Femur (tissue), 1 donor: ENCODE data around the gene FGR.
"Not testable (repeated sequence)": the region's sequence is repeated elsewhere in the genome, so short reads cannot be mapped to it uniquely, and the experiment has no call there.

ENCODE experiments used
- DNase-seq: peaks from one replicate; pipeline ENCODE4 v3.0.0-alpha.2; 2017

Gene FGR

DNA sequence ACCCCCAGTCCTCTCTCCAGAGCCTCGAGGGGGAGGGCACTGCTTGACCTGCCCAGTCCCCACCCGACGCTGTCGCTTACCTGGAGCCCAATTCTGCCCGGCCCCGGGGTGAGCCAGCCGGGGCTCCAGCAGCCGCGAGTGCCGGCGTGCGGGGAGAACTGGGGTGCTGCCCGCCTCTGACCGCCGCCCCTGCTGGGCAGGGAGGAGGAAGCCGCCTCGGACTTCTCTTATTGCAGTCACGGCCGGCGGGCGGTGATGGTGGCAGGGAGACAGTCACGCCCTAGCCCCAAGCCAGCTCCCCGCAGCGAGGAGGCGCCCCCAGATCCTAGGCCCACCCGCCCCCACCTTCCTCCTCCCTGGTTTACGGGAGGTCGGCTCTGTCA lies at the start of gene FGR:
Gene FGR (minus strand): TSS at position 201 of the 383 bp plus-strand sequence. CDS start 11,269 bp downstream, outside the sequence.
- DNase-seq: no peak

DNA sequence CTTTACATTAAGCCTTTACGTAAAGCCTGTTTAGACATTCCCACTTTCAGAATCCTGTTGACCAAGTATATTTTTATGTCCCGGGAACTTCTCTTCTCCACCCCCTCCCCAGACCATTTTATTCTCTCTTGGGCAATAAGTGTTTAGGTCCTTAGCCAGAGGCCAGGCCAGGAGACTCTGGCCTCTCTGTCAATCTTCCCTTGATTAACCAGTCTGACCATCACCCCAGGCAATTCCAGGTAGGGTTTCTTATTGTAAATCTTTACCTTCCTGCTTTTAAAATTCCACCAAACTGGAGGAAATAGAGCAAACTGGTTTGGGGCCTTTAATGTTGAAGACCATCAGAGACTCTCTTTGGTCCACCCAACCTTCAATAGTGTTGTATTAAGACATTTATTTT lies 49.2 kb upstream of the FGR start:
- DNase-seq: no peak

DNA sequence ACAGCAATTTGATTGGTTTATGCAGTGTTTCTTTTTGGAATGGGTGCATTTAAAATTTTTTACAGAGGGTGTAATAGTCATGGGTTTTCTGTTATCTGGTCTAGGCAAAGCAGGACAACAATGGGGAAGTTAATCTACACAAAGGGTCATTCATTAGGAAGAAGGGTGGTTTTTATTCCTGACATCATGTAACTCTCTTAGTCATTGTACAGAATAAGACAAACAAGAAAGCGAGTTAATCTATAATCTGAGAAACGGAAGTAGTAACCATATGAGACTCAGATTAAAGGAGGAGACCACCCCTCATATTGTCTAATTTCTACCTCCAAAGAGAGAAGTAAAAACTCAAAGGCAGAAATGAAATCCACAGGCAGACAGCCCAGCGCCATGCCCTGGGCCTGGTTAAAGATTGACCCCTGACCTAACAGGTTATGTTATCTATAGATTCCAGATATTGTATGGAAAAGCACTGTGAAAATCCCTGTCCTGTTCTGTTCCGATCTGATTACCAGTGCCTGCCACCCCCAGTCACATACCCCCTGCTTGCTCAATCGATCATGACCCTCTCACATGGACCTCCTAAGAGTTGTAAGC lies 47.5 kb upstream of the FGR start:
- no peak for DNase-seq

GRCh38 chr1:27681580-27681979 lies 46.6 kb upstream of the FGR start:
- not testable (repeated sequence) for DNase-seq

GRCh38 chr1:27680225-27680791 lies 45.3 kb upstream of the FGR start:
- DNase-seq: not testable (repeated sequence)

DNA sequence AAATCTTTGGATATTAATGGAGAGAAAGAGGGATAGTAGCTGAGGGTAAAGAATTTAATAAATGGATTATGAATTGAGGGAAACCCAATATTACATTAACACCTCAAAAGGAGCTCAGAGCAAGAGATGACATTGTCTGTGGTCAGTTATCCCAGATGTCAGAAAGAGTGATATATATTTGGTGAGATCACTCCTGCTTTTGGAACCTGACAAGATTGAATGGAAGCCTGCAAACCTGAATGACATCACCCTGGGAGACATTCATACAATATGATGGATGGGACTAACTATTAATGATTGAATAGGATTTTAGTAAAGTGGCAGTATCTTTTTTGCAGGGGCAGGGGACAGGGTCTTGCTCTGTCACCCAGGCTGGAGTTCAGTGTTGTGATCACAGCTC lies 43.8 kb upstream of the FGR start:
- no peak for DNase-seq

DNA sequence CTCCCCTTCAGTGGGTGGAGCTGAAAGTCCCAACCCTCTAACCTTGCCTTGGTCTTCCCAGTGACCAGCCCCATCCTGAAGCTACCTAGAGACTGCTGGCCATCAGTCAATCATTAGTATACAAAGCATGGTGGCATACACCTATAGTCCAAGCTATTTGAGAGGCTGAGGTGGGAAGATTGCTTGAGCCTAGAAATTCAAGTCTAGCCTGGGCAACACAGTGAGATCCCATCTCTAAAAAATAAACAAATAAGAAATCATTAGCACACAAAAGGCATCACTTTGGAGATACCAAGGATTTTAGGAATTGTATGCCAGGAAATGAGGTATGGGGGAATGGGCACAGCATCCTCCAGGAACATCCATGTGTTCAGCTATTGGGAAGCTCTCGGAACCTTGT lies 41.4 kb upstream of the FGR start:
- no peak for DNase-seq

DNA sequence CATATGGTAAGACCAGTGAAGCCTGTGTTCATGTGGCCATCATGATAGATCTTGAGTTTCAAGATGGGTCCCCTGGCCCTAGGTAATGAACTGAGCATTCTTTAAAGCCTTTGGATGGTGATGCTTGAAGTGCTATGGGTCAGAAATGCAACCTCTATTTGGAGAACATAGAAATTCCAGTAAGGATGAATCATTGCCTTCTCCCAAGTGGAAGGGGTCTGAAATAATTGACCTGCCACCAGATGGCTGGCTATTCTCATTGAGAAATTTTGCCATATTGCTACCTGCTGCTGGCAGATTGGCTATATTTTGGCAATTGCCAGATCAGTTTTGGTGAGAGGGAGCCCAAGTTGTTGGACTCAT lies 37.7 kb upstream of the FGR start:
- DNase-seq: no peak

- peak; percentile 95 for DNase-seq
Measured at GRCh38 chr1:27671964-27672749, 37.2 kb upstream of the FGR start, which contains the start of gene IFI6. TSS of gene IFI6 (minus strand) at chr1:27672192. CDS start at chr1:27669314, 2,878 bp downstream.

GRCh38 chr1:27669876-27670275 lies 34.9 kb upstream of the FGR start:
- no peak for DNase-seq

DNA sequence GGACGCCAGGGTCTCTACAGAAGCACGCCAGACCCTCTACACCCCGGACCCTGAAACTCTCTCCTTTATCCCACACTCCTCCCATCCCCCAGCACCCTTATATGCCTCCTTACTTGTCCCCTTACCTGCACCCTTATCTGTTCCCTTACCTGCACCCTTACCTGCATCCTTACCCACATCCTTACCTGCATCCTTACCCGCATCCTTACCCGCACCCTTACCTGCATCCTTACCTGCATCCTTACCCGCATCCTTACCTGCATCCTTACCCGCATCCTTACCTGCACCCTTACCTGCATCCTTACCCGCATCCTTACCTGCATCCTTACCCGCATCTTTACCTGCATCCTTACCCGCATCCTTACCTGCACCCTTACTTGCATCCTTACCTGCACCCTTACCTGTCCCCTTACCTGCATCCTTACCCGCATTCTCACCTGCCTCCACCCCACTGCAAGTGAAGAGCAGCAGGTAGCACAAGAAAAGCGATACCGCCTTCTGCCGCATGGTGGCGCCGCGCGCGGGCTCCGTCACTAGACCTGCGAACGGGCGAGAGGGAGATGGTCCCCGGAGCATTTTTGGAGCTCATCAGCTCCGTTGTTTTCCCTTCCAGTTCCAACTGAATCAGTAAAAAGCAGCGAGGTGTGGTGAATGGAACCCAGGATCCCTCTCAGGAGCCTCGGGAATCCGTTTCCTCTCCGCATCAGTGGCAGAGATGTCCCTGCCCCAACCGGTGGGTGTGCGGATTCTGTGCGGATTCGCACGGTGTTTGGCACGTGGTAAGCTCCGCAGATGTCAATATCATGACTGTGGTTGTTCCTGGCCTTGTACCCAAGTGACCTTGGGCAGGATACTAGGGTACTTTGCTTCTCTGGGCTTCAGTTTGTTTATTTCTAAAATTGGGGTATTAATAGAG lies 34.1 kb upstream of the FGR start:
- peak; percentile 85 for DNase-seq

GRCh38 chr1:27668121-27668807 lies 33.3 kb upstream of the FGR start:
- no peak for DNase-seq

DNA sequence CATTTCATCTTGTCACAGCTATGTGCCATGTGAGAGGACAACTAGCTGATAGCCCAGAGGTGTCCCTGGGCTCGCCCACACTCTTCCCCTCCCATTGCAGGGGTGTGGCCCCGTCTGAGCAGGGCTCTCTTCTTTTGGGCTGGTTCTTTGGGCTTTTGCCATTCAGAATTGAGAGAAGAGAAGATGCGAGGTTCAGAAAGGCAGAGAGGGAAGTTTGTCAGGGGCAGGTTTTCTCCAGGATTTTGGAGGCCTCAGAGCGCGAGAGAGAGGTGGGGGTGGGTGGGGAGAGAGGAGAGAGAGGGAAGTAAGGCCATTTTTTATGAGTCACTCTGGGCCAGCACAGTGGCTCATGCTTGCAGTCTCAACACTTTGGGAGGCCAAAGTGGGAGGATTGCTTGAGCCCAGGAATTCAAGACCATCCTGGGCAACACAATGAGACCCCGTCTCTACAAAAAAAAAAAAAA lies 31.8 kb upstream of the FGR start:
- no peak for DNase-seq

- DNase-seq: no peak
Measured at GRCh38 chr1:27666294-27666693, 31.3 kb upstream of the FGR start.

GRCh38 chr1:27665016-27665651 lies 30.1 kb upstream of the FGR start:
- no peak for DNase-seq

- DNase-seq: no peak
Measured at GRCh38 chr1:27664291-27664690, 29.3 kb upstream of the FGR start.

- DNase-seq: peak; percentile 91
Measured at GRCh38 chr1:27662707-27663393, 27.9 kb upstream of the FGR start.

DNA sequence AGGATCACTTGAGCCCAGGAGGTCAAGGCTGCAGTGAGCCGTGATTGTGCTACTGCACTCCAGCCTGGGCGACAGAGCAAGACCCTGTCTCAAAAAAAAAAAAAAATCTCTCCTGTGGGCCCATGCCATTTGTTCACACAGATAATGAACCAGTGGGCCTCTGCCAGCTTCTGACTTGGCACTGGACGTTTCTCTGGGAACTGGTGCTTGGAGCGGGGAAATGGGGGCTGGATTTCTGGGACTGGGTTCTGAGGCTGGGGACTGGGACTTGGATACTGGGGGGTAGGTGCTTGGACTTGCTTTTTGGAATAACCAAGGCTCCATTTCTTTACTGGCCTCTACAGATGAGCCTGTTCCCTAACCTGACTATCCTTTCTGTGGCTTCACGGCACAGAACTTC lies 27.3 kb upstream of the FGR start:
- DNase-seq: no peak

GRCh38 chr1:27661412-27662075 lies 26.6 kb upstream of the FGR start:
- no peak for DNase-seq

- no peak for DNase-seq
Measured at GRCh38 chr1:27660300-27660835, 25.4 kb upstream of the FGR start.
